ENCODE results near the gene POLR3E. TPM values are rescaled to one million over a fixed set of nuclear protein-coding genes. Genes with fewer than 3 reads are reported as not detected.

The POLR3E gene
- total RNA-seq, 1 experiment from 2014 or later, result 70.8 TPM

DNA sequence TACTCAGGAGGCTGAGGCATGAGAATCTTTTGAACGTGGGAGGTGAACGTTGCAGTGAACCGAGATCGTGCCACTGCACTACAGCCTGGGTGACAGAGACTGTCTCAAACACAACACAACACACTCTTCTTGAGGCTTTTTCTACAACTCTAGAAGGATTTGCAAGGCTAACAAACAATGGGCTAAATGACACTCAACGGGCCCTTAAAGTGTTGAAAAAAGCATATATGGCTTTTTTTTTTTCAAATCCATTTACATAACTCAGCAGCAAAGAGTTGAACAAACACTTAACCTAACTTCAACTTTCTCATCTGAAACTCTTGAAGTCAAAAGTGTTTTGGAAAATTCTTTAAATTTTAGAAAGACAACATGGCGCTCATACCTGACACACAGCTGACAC, 54.9 kb downstream of the POLR3E start:
- CTCF ChIA-PET, result no interaction called here
- Mint-ChIP-seq H3K27me3 (ENCODE audit: insufficient read depth, unreplicated experiment) (no peaks in the 10 kb centered on the region), H3K36me3 (ENCODE audit: insufficient read depth, unreplicated experiment) (peaks cover 52% of the 10 kb centered on the region), H3K4me1 (ENCODE audit: low read depth, unreplicated experiment) (peaks cover 7% of the 10 kb centered on the region), H3K27ac (ENCODE audit: unreplicated experiment) (no peak overlapping the region), H3K4me3 (ENCODE audit: unreplicated experiment) (no peak overlapping the region), H3K9me3 (ENCODE audit: unreplicated experiment) (no peaks in the 10 kb centered on the region)
- no TSS peak for BruUV-seq (replicated peaks)
- DNase-seq, result no peak
- no peak overlapping the region for H3K4me3 ChIP-seq (ENCODE audit: low read depth, low read length)
- H3K4me1 ChIP-seq, result peaks cover 47% of the 10 kb centered on the region
- no peaks in the 10 kb centered on the region for H3K27me3 ChIP-seq (replicated peaks; ENCODE audit: control insufficient read depth, insufficient read depth, low read length)
- TF ChIP-seq, protein P1, sequence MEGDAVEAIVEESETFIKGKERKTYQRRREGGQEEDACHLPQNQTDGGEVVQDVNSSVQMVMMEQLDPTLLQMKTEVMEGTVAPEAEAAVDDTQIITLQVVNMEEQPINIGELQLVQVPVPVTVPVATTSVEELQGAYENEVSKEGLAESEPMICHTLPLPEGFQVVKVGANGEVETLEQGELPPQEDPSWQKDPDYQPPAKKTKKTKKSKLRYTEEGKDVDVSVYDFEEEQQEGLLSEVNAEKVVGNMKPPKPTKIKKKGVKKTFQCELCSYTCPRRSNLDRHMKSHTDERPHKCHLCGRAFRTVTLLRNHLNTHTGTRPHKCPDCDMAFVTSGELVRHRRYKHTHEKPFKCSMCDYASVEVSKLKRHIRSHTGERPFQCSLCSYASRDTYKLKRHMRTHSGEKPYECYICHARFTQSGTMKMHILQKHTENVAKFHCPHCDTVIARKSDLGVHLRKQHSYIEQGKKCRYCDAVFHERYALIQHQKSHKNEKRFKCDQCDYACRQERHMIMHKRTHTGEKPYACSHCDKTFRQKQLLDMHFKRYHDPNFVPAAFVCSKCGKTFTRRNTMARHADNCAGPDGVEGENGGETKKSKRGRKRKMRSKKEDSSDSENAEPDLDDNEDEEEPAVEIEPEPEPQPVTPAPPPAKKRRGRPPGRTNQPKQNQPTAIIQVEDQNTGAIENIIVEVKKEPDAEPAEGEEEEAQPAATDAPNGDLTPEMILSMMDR (IDR thresholded peaks at IDR 0.05; ENCODE audit: insufficient read depth in 1 of 2, low read depth in 1 of 2, low read length in 1 of 2, severe bottlenecking in 1 of 2, unreplicated experiment in 1 of 2), result no peak
- POLR2A ChIA-PET, result no interaction called here
- intact Hi-C loops (cut with micrococcal nuclease; ENCODE audit: unreplicated experiment), result no loop called here
- H3K9me3 ChIP-seq, result no peaks in the 10 kb centered on the region
- H3K36me3 ChIP-seq (ENCODE audit: control insufficient read depth, insufficient read depth, low read length), result peaks cover 4% of the 10 kb centered on the region; the same call in 1 of the 2 replicates

- Histone ChIP-seq H3K27me3 (replicated peaks; ENCODE audit: control insufficient read depth, insufficient read depth, low read length) (no peaks in the 10 kb centered on the region), H3K9me3 (no peaks in the 10 kb centered on the region), H3K4me3 (ENCODE audit: low read depth, low read length) (no peak overlapping the region), H3K36me3 (ENCODE audit: control insufficient read depth, insufficient read depth, low read length) (peaks cover 4% of the 10 kb centered on the region; the same call in 1 of the 2 replicates), H3K4me1 (peaks cover 47% of the 10 kb centered on the region)
- no peak for DNase-seq
- intact Hi-C loops (cut with micrococcal nuclease; ENCODE audit: unreplicated experiment), result no loop called here
- Mint-ChIP-seq H3K36me3 (ENCODE audit: insufficient read depth, unreplicated experiment) (peaks cover 52% of the 10 kb centered on the region), H3K4me3 (ENCODE audit: unreplicated experiment) (no peak overlapping the region), H3K4me1 (ENCODE audit: low read depth, unreplicated experiment) (peaks cover 7% of the 10 kb centered on the region), H3K27ac (ENCODE audit: unreplicated experiment) (no peak overlapping the region), H3K9me3 (ENCODE audit: unreplicated experiment) (no peaks in the 10 kb centered on the region), H3K27me3 (ENCODE audit: insufficient read depth, unreplicated experiment) (no peaks in the 10 kb centered on the region)
- CTCF ChIA-PET, result interaction anchor here (0.6 kb wide), 1 partner anchor 40 kb away, joined by 3 read pairs; no protein-coding TSS in a partner anchor
- POLR2A ChIA-PET, result no interaction called here
- TF ChIP-seq, protein P1 (IDR thresholded peaks at IDR 0.05; ENCODE audit: insufficient read depth in 1 of 2, low read depth in 1 of 2, low read length in 1 of 2, severe bottlenecking in 1 of 2, unreplicated experiment in 1 of 2), result no peak
- no TSS peak for BruUV-seq (replicated peaks)
Observed at GRCh38 chr16:22352723-22353122, 55.5 kb downstream of the POLR3E start.

DNA sequence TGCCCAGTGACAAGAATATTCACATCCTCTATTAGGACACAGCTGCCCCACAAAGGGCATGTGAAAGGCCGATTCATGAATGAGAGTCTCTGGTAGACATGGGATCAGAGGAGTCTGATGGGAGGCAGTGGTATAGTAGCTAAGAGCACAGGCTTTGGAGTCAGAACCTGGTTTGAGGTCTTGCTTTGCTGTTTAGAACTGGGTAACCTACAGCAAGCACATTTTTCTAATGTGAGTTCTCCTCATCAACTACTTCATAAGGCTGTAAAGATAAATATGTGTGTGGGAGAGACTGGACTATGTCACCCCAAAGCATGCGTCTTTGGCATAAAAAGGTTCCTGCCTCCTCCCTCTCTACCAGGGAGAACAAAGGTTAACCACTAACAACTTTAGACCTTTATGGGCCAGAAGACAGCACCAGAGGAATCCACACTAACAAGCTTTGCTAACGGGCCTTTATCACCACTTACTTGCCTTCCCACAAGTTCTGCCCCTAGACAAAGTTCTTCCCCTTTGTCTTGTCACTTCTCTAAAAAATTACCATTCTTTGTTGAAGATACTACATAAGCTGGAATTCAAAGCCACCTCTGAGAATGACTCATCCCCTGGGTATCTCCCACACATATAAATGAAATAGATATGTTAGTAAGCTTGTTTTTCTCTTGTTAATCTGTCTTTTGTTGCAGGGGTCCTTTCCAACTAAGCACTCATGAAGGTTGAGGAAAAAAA, 56.1 kb downstream of the POLR3E start:
- ChIA-PET POLR2A (interaction anchor here (0.6 to 1.2 kb wide), 2 partner anchors 22 to 533 kb away, joined by 4 to 5 read pairs; no protein-coding TSS in a partner anchor), CTCF (interaction anchor here (0.6 to 1.0 kb wide), 2 partner anchors 41 to 54 kb away, joined by 3 to 5 read pairs; no protein-coding TSS in a partner anchor)
- H3K9me3 Mint-ChIP-seq (ENCODE audit: unreplicated experiment), result no peaks in the 10 kb centered on the region
- peak overlapping the region; percentile 29 for H3K4me3 Mint-ChIP-seq (ENCODE audit: unreplicated experiment)
- intact Hi-C loops (cut with micrococcal nuclease; ENCODE audit: unreplicated experiment), result no loop called here
- no peaks in the 10 kb centered on the region for H3K27me3 ChIP-seq (replicated peaks; ENCODE audit: control insufficient read depth, insufficient read depth, low read length)
- peak; percentile 53 to 74 for DNase-seq
- no peak overlapping the region for H3K4me3 ChIP-seq (ENCODE audit: low read depth, low read length)
- H3K9me3 ChIP-seq, result no peaks in the 10 kb centered on the region
- H3K27me3 Mint-ChIP-seq (ENCODE audit: insufficient read depth, unreplicated experiment), result no peaks in the 10 kb centered on the region
- TSS peak; percentile 6 for BruUV-seq (replicated peaks)
- H3K27ac Mint-ChIP-seq (ENCODE audit: unreplicated experiment), result peak overlapping the region; percentile 62
- TF ChIP-seq, protein P1 (IDR thresholded peaks at IDR 0.05; ENCODE audit: insufficient read depth in 1 of 2, low read depth in 1 of 2, low read length in 1 of 2, severe bottlenecking in 1 of 2, unreplicated experiment in 1 of 2), result no peak
- peaks cover 7% of the 10 kb centered on the region for H3K4me1 Mint-ChIP-seq (ENCODE audit: low read depth, unreplicated experiment)
- H3K36me3 Mint-ChIP-seq (ENCODE audit: insufficient read depth, unreplicated experiment), result peaks cover 46% of the 10 kb centered on the region
- peaks cover 47% of the 10 kb centered on the region for H3K4me1 ChIP-seq
- H3K36me3 ChIP-seq (ENCODE audit: control insufficient read depth, insufficient read depth, low read length), result peaks cover 3% of the 10 kb centered on the region; the same call in 1 of the 2 replicates
